ENCODE results near the gene PIGK. TPM values are rescaled to one million over a fixed set of nuclear protein-coding genes. Genes with fewer than 3 reads are reported as not detected.

PIGK gene
- total and polyA plus RNA-seq, 10 of the 15 experiments (the other 5 are each of a cell fraction or from before 2014, with no cell fraction given), result 9.1 to 27.4 (median 16.9) TPM

GRCh38 chr1:77218477-77219165, 609 bp downstream of the PIGK start:
- H4K20me1 ChIP-seq (ENCODE audit: control insufficient read depth, insufficient read depth), result no peaks in the 10 kb centered on the region
- WGBS (ENCODE audit: insufficient coverage, insufficient replicate concordance, low lambda C conversion rate, missing lambda C conversion rate), result 16% methylated on average over 12 of the region's 12 CpGs
- BruUV-seq (replicated peaks), result TSS peak; percentile 91
- H3K27ac ChIP-seq (ENCODE audit: control insufficient read depth, insufficient read depth), result peak overlapping the region; percentile 63
- H3K4me1 ChIP-seq (ENCODE audit: control insufficient read depth, insufficient read depth, low read length), result no peaks in the 10 kb centered on the region
- ATAC-seq (peak; percentile 61), FAIRE-seq (no peak), DNase-seq (ENCODE audit: low read depth, low spot score) (no peak)
- CTCF ChIA-PET, result interaction anchor here (1.3 kb wide), 1 partner anchor 20 kb away, joined by 3 read pairs; no protein-coding TSS in a partner anchor
- in situ Hi-C loops (cut with MboI) (no loop called here), intact Hi-C loops (cut with micrococcal nuclease; ENCODE audit: unreplicated experiment) (no loop called here)
- RAD21 ChIA-PET (ENCODE audit: unreplicated experiment), result no interaction called here
- peaks cover 0 to 3% of the 10 kb centered on the region in 2 experiments; a peak in 1 of 4 replicates for H3K36me3 ChIP-seq (ENCODE audit: control insufficient read depth in 2 of 2, insufficient read depth in 2 of 2, low read length in 1 of 2)
- H3K4me3 ChIP-seq, result peak overlapping the region; percentile 88
- H3K27me3 ChIP-seq (replicated peaks in 1 of 2; ENCODE audit: control insufficient read depth in 2 of 2, insufficient read depth in 2 of 2, low read length in 1 of 2), result no peaks in the 10 kb centered on the region
- SMC1A ChIA-PET (ENCODE audit: uncharacterized antibody, unreplicated experiment), result interaction anchor here (1.2 to 1.3 kb wide), 2 partner anchors 13 to 24 kb away, joined by 3 read pairs; no protein-coding TSS in a partner anchor
- TF ChIP-seq CBX5 (IDR thresholded peaks at IDR 0.05; ENCODE audit: low read depth), result no peak
- no peak for TF ChIP-seq EED (IDR thresholded peaks at IDR 0.05; ENCODE audit: low read depth)
- no peak for TF ChIP-seq SREBF1 (IDR thresholded peaks at IDR 0.05; ENCODE audit: low read length)
- TF ChIP-seq KAT2A (conservative IDR thresholded peaks at IDR 0.05; ENCODE audit: control insufficient read depth, low read depth, low read length), result no peak
- TF ChIP-seq SPI1 (IDR thresholded peaks at IDR 0.05; ENCODE audit: borderline replicate concordance, insufficient read depth, low read depth, low read length), result no peak
- no peak for TF ChIP-seq TCF3 (IDR thresholded peaks at IDR 0.05; ENCODE audit: borderline replicate concordance, insufficient read depth, low read depth, low read length)
- TF ChIP-seq BACH1 (IDR thresholded peaks at IDR 0.05; ENCODE audit: borderline replicate concordance), result no peak
- no peak for TF ChIP-seq RB1 (IDR thresholded peaks at IDR 0.05; ENCODE audit: borderline replicate concordance)
- no peak for TF ChIP-seq ZBTB40 (IDR thresholded peaks at IDR 0.05; ENCODE audit: borderline replicate concordance)
- TF ChIP-seq KLF5 (IDR thresholded peaks at IDR 0.05; ENCODE audit: partially characterized antibody), result no peak
- TF ChIP-seq NR2C2 (IDR thresholded peaks at IDR 0.05; ENCODE audit: borderline replicate concordance, control insufficient read depth, insufficient read length, low read depth), result no peak
- no peak for TF ChIP-seq ESRRA (IDR thresholded peaks at IDR 0.05; ENCODE audit: low read length)
- no peak for TF ChIP-seq NBN (IDR thresholded peaks at IDR 0.05)
- no peak for TF ChIP-seq FOXM1 (IDR thresholded peaks at IDR 0.05; ENCODE audit: low read depth, low read length)
- TF ChIP-seq BCL11A (IDR thresholded peaks at IDR 0.05; ENCODE audit: low read depth, low read length), result no peak
- peak overlapping the region; percentile 89 for H3K4me2 ChIP-seq (ENCODE audit: control insufficient read depth, insufficient read depth)
- H3K9me3 ChIP-seq (replicated peaks; ENCODE audit: control insufficient read depth, insufficient read depth, low read length), result no peaks in the 10 kb centered on the region
- POLR2A ChIA-PET, result no interaction called here
- H2AFZ ChIP-seq (ENCODE audit: control insufficient read depth, low read depth, low read length), result peak overlapping the region; percentile 100
- H3K79me2 ChIP-seq (ENCODE audit: control insufficient read depth, insufficient read depth, low read length), result peaks cover 6% of the 10 kb centered on the region
- H3K9ac ChIP-seq (ENCODE audit: control insufficient read depth, insufficient read depth, low read length), result peak overlapping the region; percentile 77

Measured in GM12878 (cell line).